ENCODE measurements around the gene ECI1. TPM values are rescaled to one million over a fixed set of nuclear protein-coding genes. Genes with fewer than 3 reads are reported as not detected.
"Not testable (repeated sequence)": the region's sequence is repeated elsewhere in the genome, so short reads cannot be mapped to it uniquely, and the experiment has no call there.

ECI1 gene
- total RNA-seq, 2 donors from 2014 or later: 75.8 to 94.7 TPM

DNA sequence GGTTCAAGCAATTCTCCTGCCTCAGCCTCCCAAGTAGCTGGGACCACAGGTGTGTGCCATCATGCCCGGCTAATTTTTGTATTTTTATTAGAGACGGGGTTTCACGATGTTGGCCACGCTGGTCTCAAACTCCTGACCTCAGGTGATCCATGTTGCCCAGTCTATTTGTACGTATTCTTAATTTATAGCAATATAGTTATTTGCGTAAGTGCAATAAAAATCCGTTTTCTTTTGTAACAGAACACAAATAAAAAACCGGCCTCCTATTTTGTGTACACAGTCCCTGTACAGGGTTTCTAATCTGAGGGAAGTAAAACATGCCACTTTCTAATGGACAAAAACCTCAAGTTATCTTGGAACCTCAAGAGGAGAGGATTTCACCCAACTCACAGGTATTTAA, 8.9 kb upstream of the ECI1 start:
- Mint-ChIP-seq H3K4me1 (peaks cover 7% of the 10 kb centered on the region), H3K36me3 (ENCODE audit: low read depth) (peaks cover 89% of the 10 kb centered on the region), H3K27me3 (ENCODE audit: insufficient read depth) (no peaks in the 10 kb centered on the region), H3K9me3 (no peaks in the 10 kb centered on the region), H3K4me3 (no peak overlapping the region), H3K27ac (no peak overlapping the region)
- Histone ChIP-seq H3K36me3 (ENCODE audit: control insufficient read depth, insufficient read depth, low read length) (peaks cover 100% of the 10 kb centered on the region), H3K4me1 (ENCODE audit: control insufficient read depth, insufficient read depth, low read length) (no peaks in the 10 kb centered on the region), H3K4me3 (ENCODE audit: low read length) (no peak overlapping the region), H3K9ac (ENCODE audit: extremely low read depth, low read length, poor library complexity, severe bottlenecking) (no peak overlapping the region), H3K9me3 (ENCODE audit: control insufficient read depth, low read length) (no peaks in the 10 kb centered on the region), H3K27me3 (ENCODE audit: control insufficient read depth, insufficient read depth, low read length, poor library complexity, severe bottlenecking) (no peaks in the 10 kb centered on the region), H3K27ac (ENCODE audit: low read depth, low read length) (no peak overlapping the region)
- TF ChIP-seq, protein P1, sequence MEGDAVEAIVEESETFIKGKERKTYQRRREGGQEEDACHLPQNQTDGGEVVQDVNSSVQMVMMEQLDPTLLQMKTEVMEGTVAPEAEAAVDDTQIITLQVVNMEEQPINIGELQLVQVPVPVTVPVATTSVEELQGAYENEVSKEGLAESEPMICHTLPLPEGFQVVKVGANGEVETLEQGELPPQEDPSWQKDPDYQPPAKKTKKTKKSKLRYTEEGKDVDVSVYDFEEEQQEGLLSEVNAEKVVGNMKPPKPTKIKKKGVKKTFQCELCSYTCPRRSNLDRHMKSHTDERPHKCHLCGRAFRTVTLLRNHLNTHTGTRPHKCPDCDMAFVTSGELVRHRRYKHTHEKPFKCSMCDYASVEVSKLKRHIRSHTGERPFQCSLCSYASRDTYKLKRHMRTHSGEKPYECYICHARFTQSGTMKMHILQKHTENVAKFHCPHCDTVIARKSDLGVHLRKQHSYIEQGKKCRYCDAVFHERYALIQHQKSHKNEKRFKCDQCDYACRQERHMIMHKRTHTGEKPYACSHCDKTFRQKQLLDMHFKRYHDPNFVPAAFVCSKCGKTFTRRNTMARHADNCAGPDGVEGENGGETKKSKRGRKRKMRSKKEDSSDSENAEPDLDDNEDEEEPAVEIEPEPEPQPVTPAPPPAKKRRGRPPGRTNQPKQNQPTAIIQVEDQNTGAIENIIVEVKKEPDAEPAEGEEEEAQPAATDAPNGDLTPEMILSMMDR (conservative IDR thresholded peaks at IDR 0.05): no peak
- no peak for DNase-seq
- 97 to 98% methylated on average over 8 of the region's 8 CpGs for WGBS, 2 experiments (ENCODE audit: insufficient coverage in 1 of 2, insufficient read length in 1 of 2)

DNA sequence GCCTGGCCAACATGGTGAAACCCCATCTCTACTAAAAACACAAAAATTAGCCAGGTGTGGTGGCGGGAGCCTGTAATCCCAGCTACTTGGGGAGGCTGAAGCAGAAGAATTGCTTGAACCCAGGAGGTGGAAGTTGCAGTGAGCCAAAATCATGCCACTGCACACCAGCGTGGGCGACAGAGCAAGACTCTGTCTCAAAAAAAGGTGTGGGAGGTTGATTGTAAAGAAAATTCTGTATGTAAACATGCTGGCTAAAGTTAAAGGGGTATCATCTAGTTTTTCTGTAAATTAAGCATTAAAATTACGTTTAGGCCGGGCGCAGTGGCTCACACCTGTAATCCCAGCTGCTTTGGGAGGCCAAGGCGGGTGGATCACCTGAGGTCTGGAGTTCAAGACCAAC, 7.1 kb upstream of the ECI1 start:
- H3K9ac ChIP-seq (ENCODE audit: extremely low read depth, low read length, poor library complexity, severe bottlenecking); H3K27ac ChIP-seq (ENCODE audit: low read depth, low read length); H3K4me3 ChIP-seq (ENCODE audit: low read length); H3K27me3 Mint-ChIP-seq (ENCODE audit: insufficient read depth); H3K27ac Mint-ChIP-seq; H3K4me1 ChIP-seq (ENCODE audit: control insufficient read depth, insufficient read depth, low read length); H3K9me3 ChIP-seq (ENCODE audit: control insufficient read depth, low read length); H3K9me3 Mint-ChIP-seq; H3K4me3 Mint-ChIP-seq; H3K27me3 ChIP-seq (ENCODE audit: control insufficient read depth, insufficient read depth, low read length, poor library complexity, severe bottlenecking); DNase-seq; H3K4me1 Mint-ChIP-seq: not testable (repeated sequence)
- WGBS, 2 experiments (ENCODE audit: insufficient coverage in 1 of 2, insufficient read length in 1 of 2): 86 to 96% methylated on average over 4 to 7 of the region's 7 CpGs
- peaks cover 98% of the 10 kb centered on the region for H3K36me3 ChIP-seq (ENCODE audit: control insufficient read depth, insufficient read depth, low read length)
- H3K36me3 Mint-ChIP-seq (ENCODE audit: low read depth): peaks cover 83% of the 10 kb centered on the region

DNA sequence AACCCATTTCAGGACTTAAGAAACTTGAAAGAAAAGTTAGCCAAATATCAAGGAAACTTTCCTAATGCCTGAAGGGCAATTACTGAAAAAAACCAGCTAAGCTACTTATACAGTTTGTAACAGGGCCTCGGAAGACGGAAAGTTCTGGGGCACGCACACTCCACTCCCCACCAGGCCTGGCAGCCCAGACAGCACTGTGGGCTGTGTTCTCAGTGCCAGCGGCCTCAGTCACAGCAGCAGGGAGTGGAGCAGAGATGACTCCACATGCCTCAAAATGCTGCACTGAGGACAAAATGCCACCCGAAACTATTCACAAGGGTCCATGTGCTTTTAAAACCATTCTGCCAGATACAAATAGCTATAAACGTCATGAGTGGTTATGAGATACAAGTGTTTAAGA, 6.3 kb upstream of the ECI1 start:
- DNase-seq: no peak
- no peak overlapping the region for H3K27ac ChIP-seq (ENCODE audit: low read depth, low read length)
- peaks cover 98% of the 10 kb centered on the region for H3K36me3 ChIP-seq (ENCODE audit: control insufficient read depth, insufficient read depth, low read length)
- no peaks in the 10 kb centered on the region for H3K27me3 ChIP-seq (ENCODE audit: control insufficient read depth, insufficient read depth, low read length, poor library complexity, severe bottlenecking)
- H3K4me3 ChIP-seq (ENCODE audit: low read length): no peak overlapping the region
- H3K36me3 Mint-ChIP-seq (ENCODE audit: low read depth): peaks cover 83% of the 10 kb centered on the region
- H3K4me3 Mint-ChIP-seq: no peak overlapping the region
- no peak overlapping the region for H3K9ac ChIP-seq (ENCODE audit: extremely low read depth, low read length, poor library complexity, severe bottlenecking)
- H3K27ac Mint-ChIP-seq: peak overlapping the region; percentile 55
- no peaks in the 10 kb centered on the region for H3K9me3 Mint-ChIP-seq
- H3K4me1 Mint-ChIP-seq: peaks cover 8% of the 10 kb centered on the region
- no peaks in the 10 kb centered on the region for H3K4me1 ChIP-seq (ENCODE audit: control insufficient read depth, insufficient read depth, low read length)
- 96 to 98% methylated on average over 5 to 6 of the region's 6 CpGs for WGBS, 2 experiments (ENCODE audit: insufficient coverage in 1 of 2, insufficient read length in 1 of 2)
- H3K27me3 Mint-ChIP-seq (ENCODE audit: insufficient read depth): no peaks in the 10 kb centered on the region
- TF ChIP-seq, protein P1 (conservative IDR thresholded peaks at IDR 0.05): no peak
- H3K9me3 ChIP-seq (ENCODE audit: control insufficient read depth, low read length): no peaks in the 10 kb centered on the region

DNA sequence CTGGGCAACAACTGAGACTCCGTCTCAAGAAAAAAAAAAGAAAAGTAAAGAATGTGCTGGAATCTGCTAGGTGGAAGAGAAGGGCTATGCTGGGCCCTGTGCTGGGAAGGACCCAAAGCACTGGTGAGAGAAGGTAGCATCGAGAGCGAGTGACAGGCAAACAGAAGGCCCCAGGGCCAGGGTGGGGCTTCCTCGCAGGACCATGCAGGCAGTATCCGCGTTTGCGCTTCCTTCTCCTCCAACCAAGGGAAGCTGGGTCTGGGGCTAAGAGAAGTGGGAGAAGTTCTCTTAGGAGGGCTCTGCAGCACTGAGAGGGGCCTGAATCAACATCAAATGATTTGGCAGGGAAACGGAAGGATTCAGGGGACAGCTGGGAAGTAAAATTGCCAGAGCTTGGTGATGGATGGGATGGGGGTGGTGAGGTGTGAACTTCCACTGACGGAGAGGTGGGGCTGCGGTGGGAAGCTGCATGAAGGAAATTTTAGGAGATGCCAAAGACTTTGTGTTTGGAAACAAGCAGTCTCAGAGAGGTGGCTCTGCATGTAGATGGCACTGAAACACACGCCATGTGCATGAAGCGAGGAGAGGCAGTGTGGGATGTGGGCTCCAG, 5.2 kb upstream of the ECI1 start:
- TF ChIP-seq, protein P1 (conservative IDR thresholded peaks at IDR 0.05): no peak
- no peaks in the 10 kb centered on the region for H3K27me3 Mint-ChIP-seq (ENCODE audit: insufficient read depth)
- Histone ChIP-seq H3K4me3 (ENCODE audit: low read length) (no peak overlapping the region), H3K27ac (ENCODE audit: low read depth, low read length) (no peak overlapping the region), H3K36me3 (ENCODE audit: control insufficient read depth, insufficient read depth, low read length) (peaks cover 90% of the 10 kb centered on the region), H3K9ac (ENCODE audit: extremely low read depth, low read length, poor library complexity, severe bottlenecking) (no peak overlapping the region), H3K4me1 (ENCODE audit: control insufficient read depth, insufficient read depth, low read length) (peaks cover 7% of the 10 kb centered on the region), H3K9me3 (ENCODE audit: control insufficient read depth, low read length) (no peaks in the 10 kb centered on the region), H3K27me3 (ENCODE audit: control insufficient read depth, insufficient read depth, low read length, poor library complexity, severe bottlenecking) (no peaks in the 10 kb centered on the region)
- DNase-seq: peak; percentile 40
- H3K27ac Mint-ChIP-seq: peak overlapping the region; percentile 48
- 97% methylated on average over 6 to 12 of the region's 12 CpGs for WGBS, 2 experiments (ENCODE audit: insufficient coverage in 1 of 2, insufficient read length in 1 of 2)
- no peaks in the 10 kb centered on the region for H3K9me3 Mint-ChIP-seq
- H3K4me3 Mint-ChIP-seq: no peak overlapping the region
- H3K36me3 Mint-ChIP-seq (ENCODE audit: low read depth): peaks cover 76% of the 10 kb centered on the region
- H3K4me1 Mint-ChIP-seq: peaks cover 14% of the 10 kb centered on the region

Measured in endodermal cell (in vitro differentiated cells).